Gastrocnemius medialis (tissue), 4 donors: ENCODE measurements around the gene CAPZB. TPM values are rescaled to one million over a fixed set of nuclear protein-coding genes. Genes with fewer than 3 reads are reported as not detected.
A peak's percentile ranks its signal among the peaks of the same experiment; 100 is the strongest.

ENCODE experiments used
- ATAC-seq, 2 donors: fragments of 150-250 bp; one replicate each; pipeline ENCODE4 v1.9.1; 2016
- DNase-seq, 2 donors: peaks; one replicate each; pipeline ENCODE4 v3.0.0-alpha.2; 2019
- H3K27ac ChIP-seq, 4 donors: fragments of 200-600 bp; sonication (generic); 1 replicate in 1 of 4; 2 replicates in 3 of 4; pipeline ENCODE4 v1.5.1; 2016 to 2018; ENCODE audit warnings: mild to moderate bottlenecking in 2 of 4, moderate library complexity in 1 of 4
- H3K27me3 ChIP-seq, 3 donors: fragments of 200-600 bp; sonication (generic) in 2 of 3; 1 replicate in 1 of 3; 2 replicates in 2 of 3; pipeline versions ENCODE4 v1.5.1 to v1.6.0; 2016 to 2019; ENCODE audit warnings: mild to moderate bottlenecking in 1 of 3, moderate library complexity in 1 of 3
- H3K36me3 ChIP-seq, 2 donors: fragments of 200-600 bp; sonication (generic) in 1 of 2; one replicate each; pipeline ENCODE4 v1.5.1; 2017 to 2018
- H3K4me1 ChIP-seq, 2 donors: fragments of 200-600 bp; sonication (generic) in 1 of 2; one replicate each; pipeline ENCODE4 v1.5.1; 2016 to 2017; ENCODE audit warnings: mild to moderate bottlenecking in 2 of 2
- H3K4me3 ChIP-seq, 4 donors: fragments of 200-600 bp; sonication (generic) in 3 of 4; 1 replicate in 1 of 4; 2 replicates in 3 of 4; pipeline ENCODE4 v1.5.1; 2016 to 2019; ENCODE audit warnings: mild to moderate bottlenecking in 2 of 4
- H3K9me3 ChIP-seq, 3 donors: fragments of 200-600 bp; sonication (generic) in 2 of 3; 1 replicate in 1 of 3; 2 replicates in 2 of 3; pipeline ENCODE4 v1.5.1; 2016 to 2019
- CTCF ChIP-seq, 5 experiments: fragments of 450-650 bp in 3 of 5; fragments of 200-600 bp in 2 of 5; sonication (generic) in 2 of 5; IDR thresholded peaks in 4 of 5; conservative IDR thresholded peaks in 1 of 5; 1 replicate in 4 of 5; 2 replicates in 1 of 5; pipeline ENCODE4 v1.5.1; 2016 to 2019; ENCODE audit warnings: antibody characterized with exemption in 5 of 5, mild to moderate bottlenecking in 3 of 5, moderate library complexity in 3 of 5
- POLR2A ChIP-seq, 2 donors: fragments of 450-650 bp; IDR thresholded peaks; one replicate each; pipeline ENCODE4 v1.6.1; 2017; ENCODE audit warnings: antibody characterized with exemption in 2 of 2, mild to moderate bottlenecking in 2 of 2, moderate library complexity in 2 of 2
- in situ Hi-C, 4 donors: fragments of 200-750 bp; cut with MboI; loops; one replicate each; pipeline versions ENCODE4 v1.15.0 to v1.8.0; 2017; ENCODE audit warnings: low sequenced_read_pairs in 4 of 4
- intact Hi-C: fragments of 100-400 bp; cut with DNase I; formaldehyde crosslinking; loops from one replicate; pipeline ENCODE4 v1.15.1; 2023; ENCODE audit warnings: low total_unique reads
- total RNA-seq, 4 donors: library from RNA; depleted of rRNA; stranded (reverse); fragments of >200 nt; gene quantifications; one replicate each; pipeline versions ENCODE4 v1.1.0 to v1.2.3, GENCODE V29; 2016

The CAPZB gene
- total RNA-seq, 4 donors from 2014 or later: 48.6 to 93.8 (median 74.9) TPM

- Histone ChIP-seq H3K36me3 (no peaks in the 10 kb centered on the region), H3K4me3 (no peak overlapping the region), H3K27me3 (no peaks in the 10 kb centered on the region), H3K4me1 (peaks cover 94 to 97% of the 10 kb centered on the region in 2 donors), H3K27ac (peak overlapping the region; percentile 60 to 70 (median 62)), H3K9me3 (no peaks in the 10 kb centered on the region)
- no peak for TF ChIP-seq POLR2A (IDR thresholded peaks at IDR 0.05)
- TF ChIP-seq CTCF (IDR thresholded peaks at IDR 0.05 in 4 of 5, conservative IDR thresholded peaks at IDR 0.05 in 1 of 5): no peak
- intact Hi-C loops: no loop called here
- in situ Hi-C loops: no loop called here
- no peak for DNase-seq
- peak in 1 of 2 donors; percentile 7 for ATAC-seq
These were observed 58.8 kb downstream of the CAPZB start for GRCh38 chr1:19426294-19427086.

GRCh38 chr1:19425646-19426239, 59.6 kb downstream of the CAPZB start:
- intact Hi-C loops (no loop called here), in situ Hi-C loops (no loop called here)
- Histone ChIP-seq H3K27me3 (no peaks in the 10 kb centered on the region), H3K4me3 (no peak overlapping the region), H3K4me1 (peaks cover 98 to 99% of the 10 kb centered on the region in 2 donors), H3K9me3 (no peaks in the 10 kb centered on the region), H3K27ac (peak overlapping the region; percentile 60 to 70 (median 62)), H3K36me3 (no peaks in the 10 kb centered on the region)
- DNase-seq (no peak), ATAC-seq (no peak)
- TF ChIP-seq CTCF (IDR thresholded peaks at IDR 0.05 in 4 of 5, conservative IDR thresholded peaks at IDR 0.05 in 1 of 5): no peak

GRCh38 chr1:19424651-19425570, 60.4 kb downstream of the CAPZB start:
- Histone ChIP-seq H3K36me3 (no peaks in the 10 kb centered on the region), H3K4me3 (no peak overlapping the region), H3K9me3 (no peaks in the 10 kb centered on the region), H3K27ac (peak overlapping the region; percentile 15 to 70 (median 62)), H3K27me3 (no peaks in the 10 kb centered on the region), H3K4me1 (peaks cover 98 to 99% of the 10 kb centered on the region in 2 donors)
- intact Hi-C loops: no loop called here
- ATAC-seq (no peak), DNase-seq (no peak)
- no peak for TF ChIP-seq CTCF (IDR thresholded peaks at IDR 0.05 in 4 of 5, conservative IDR thresholded peaks at IDR 0.05 in 1 of 5)
- TF ChIP-seq POLR2A (IDR thresholded peaks at IDR 0.05): no peak
- in situ Hi-C loops: no loop called here

GRCh38 chr1:19423130-19423529, 62.2 kb downstream of the CAPZB start:
- intact Hi-C loops (no loop called here), in situ Hi-C loops (no loop called here)
- ATAC-seq (no peak), DNase-seq (no peak)
- H3K4me1 ChIP-seq: peaks cover 94 to 98% of the 10 kb centered on the region in 2 donors
- no peak overlapping the region for H3K4me3 ChIP-seq
- TF ChIP-seq CTCF (IDR thresholded peaks at IDR 0.05 in 4 of 5, conservative IDR thresholded peaks at IDR 0.05 in 1 of 5): no peak
- no peak for TF ChIP-seq POLR2A (IDR thresholded peaks at IDR 0.05)
- H3K27ac ChIP-seq: peak overlapping the region; percentile 27 to 63 (median 41)
- no peaks in the 10 kb centered on the region for H3K27me3 ChIP-seq
- no peaks in the 10 kb centered on the region for H3K36me3 ChIP-seq
- H3K9me3 ChIP-seq: no peaks in the 10 kb centered on the region
